ENCODE data around the gene TPRX2. TPM values are rescaled to one million over a fixed set of nuclear protein-coding genes. Genes with fewer than 3 reads are reported as not detected.

The TPRX2 gene
- total RNA-seq, 1 experiment from 2014 or later = not detected

DNA sequence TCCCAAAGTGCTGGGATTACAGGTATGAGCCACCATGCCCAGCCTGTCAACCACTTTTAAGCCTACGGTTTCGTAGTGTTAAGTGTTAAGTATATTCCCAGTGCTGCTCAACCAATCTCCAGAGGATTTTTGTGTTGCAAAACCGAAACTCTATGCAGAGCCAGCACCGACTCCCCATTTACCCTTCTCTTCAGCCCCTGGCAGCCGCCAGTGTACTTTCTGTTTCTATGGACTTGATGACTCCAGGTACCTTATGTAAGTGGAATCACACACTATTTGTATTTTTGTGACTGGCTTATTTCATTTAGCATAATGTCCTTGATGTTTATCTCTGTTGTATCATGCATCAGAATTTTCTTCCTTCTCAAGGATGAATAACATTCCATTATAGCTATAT lies 26.0 kb downstream of the TPRX2 start:
- H3K9me2 ChIP-seq (ENCODE audit: insufficient read depth) = no peaks in the 10 kb centered on the region
- no peak overlapping the region for H2AFZ ChIP-seq (ENCODE audit: low read depth, low read length, poor library complexity, severe bottlenecking)
- POLR2A ChIA-PET = interaction anchor here (0.6 kb wide), 1 partner anchor 1850 kb away, joined by 3 read pairs; no protein-coding TSS in a partner anchor
- H3K9ac ChIP-seq (ENCODE audit: low read length) = no peak overlapping the region
- no peaks in the 10 kb centered on the region for H3K4me1 ChIP-seq (ENCODE audit: control insufficient read depth in 1 of 2, insufficient read depth in 2 of 2, low read length in 2 of 2)
- TF ChIP-seq, protein P1, sequence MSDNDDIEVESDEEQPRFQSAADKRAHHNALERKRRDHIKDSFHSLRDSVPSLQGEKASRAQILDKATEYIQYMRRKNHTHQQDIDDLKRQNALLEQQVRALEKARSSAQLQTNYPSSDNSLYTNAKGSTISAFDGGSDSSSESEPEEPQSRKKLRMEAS (IDR thresholded peaks at IDR 0.05) = no peak
- TF ChIP-seq EZH2phosphoT487 (IDR thresholded peaks at IDR 0.05; ENCODE audit: borderline replicate concordance) (no peak), YY1 (IDR thresholded peaks at IDR 0.05; ENCODE audit: extremely low read depth, insufficient replicate concordance, low read depth, low read length) (no peak), SP1 (IDR thresholded peaks at IDR 0.05; ENCODE audit: low read depth) (no peak), FOSL1 (IDR thresholded peaks at IDR 0.05; ENCODE audit: low read depth) (no peak), ZNF274 (IDR thresholded peaks at IDR 0.05; ENCODE audit: low read depth, low read length) (no peak), SIN3A (IDR thresholded peaks at IDR 0.05; ENCODE audit: low read depth) (no peak), EZH2 (IDR thresholded peaks at IDR 0.05) (no peak), POLR2A (IDR thresholded peaks at IDR 0.05; ENCODE audit: borderline replicate concordance, extremely low read depth, insufficient read depth, insufficient read length) (no peak), SRF (IDR thresholded peaks at IDR 0.05; ENCODE audit: low read depth) (no peak), RAD21 (IDR thresholded peaks at IDR 0.05; ENCODE audit: low read depth) (no peak)
- TF ChIP-seq, protein P2, sequence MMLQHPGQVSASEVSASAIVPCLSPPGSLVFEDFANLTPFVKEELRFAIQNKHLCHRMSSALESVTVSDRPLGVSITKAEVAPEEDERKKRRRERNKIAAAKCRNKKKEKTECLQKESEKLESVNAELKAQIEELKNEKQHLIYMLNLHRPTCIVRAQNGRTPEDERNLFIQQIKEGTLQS (IDR thresholded peaks at IDR 0.05) = no peak
- intact Hi-C loops (cut with micrococcal nuclease) = no loop called here
- no peaks in the 10 kb centered on the region for H3K79me2 ChIP-seq (ENCODE audit: insufficient read depth, low read length)
- RAD21 ChIA-PET (ENCODE audit: low non-redundant PET in 1 of 2, low total read pairs in 2 of 2, uncharacterized antibody in 2 of 2, unreplicated experiment in 2 of 2) = no interaction called here
- H3K9me3 ChIP-seq (ENCODE audit: control insufficient read depth in 1 of 2, insufficient read depth in 1 of 2, low read depth in 1 of 2, low read length in 2 of 2) = no peaks in the 10 kb centered on the region
- CTCF ChIA-PET = no interaction called here
- no peaks in the 10 kb centered on the region for H3K27me3 ChIP-seq (ENCODE audit: insufficient read depth, low read length)
- H3K36me3 ChIP-seq (ENCODE audit: control insufficient read depth in 1 of 2, insufficient read depth in 2 of 2, low read length in 2 of 2) = no peaks in the 10 kb centered on the region
- ATAC-seq = no peak
- H3K27ac ChIP-seq (ENCODE audit: low read depth, low read length) = no peak overlapping the region
- H3K4me2 ChIP-seq (ENCODE audit: low read length) = no peak overlapping the region
- no peak for DNase-seq (ENCODE audit: low read depth, low spot score)
- H3K4me3 ChIP-seq (replicated peaks in 1 of 2; ENCODE audit: low read depth in 1 of 2, low read length in 2 of 2) = no peak overlapping the region
- H4K20me1 ChIP-seq (ENCODE audit: insufficient read depth) = no peaks in the 10 kb centered on the region
- no TSS peak for BruUV-seq (replicated peaks)

DNA sequence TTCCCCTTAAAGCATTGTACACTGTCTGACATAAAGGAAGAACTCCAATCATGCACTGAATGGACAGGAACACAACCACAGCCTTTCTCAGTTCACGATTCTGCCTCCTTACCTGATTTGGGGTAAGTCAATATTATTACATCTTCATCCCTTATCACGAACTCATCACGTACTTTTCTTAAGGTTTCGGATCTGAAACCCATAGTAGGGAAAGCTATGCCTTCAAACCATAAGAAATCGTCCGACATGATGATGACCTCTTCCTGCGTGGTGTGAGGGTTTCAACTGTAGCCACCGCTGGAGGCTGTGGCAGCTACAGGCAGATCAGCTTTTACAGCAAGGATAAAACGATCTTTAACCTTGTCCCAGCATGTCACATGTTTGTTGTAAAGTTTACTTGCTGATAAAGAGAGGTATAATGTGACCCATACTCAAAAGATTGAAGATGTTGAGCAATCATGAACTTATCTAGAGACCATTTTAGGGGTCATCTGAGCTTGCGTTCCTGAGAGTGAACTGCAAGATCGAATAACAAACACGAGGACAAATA lies 27.1 kb downstream of the TPRX2 start, which contains the start of gene SULT2A1:
SULT2A1 (minus strand) TSS at position 306 of the 550 bp plus-strand sequence; CDS start at position 248, 58 bp downstream.
- ATAC-seq = no peak
- Histone ChIP-seq H3K36me3 (ENCODE audit: control insufficient read depth in 1 of 2, insufficient read depth in 2 of 2, low read length in 2 of 2) (no peaks in the 10 kb centered on the region), H4K20me1 (ENCODE audit: insufficient read depth) (no peaks in the 10 kb centered on the region), H3K4me2 (ENCODE audit: low read length) (no peak within 1 kb of the TSS), H2AFZ (ENCODE audit: low read depth, low read length, poor library complexity, severe bottlenecking) (no peak within 1 kb of the TSS), H3K79me2 (ENCODE audit: insufficient read depth, low read length) (no peaks in the 10 kb centered on the region), H3K9ac (ENCODE audit: low read length) (no peak within 1 kb of the TSS), H3K4me1 (ENCODE audit: control insufficient read depth in 1 of 2, insufficient read depth in 2 of 2, low read length in 2 of 2) (no peaks in the 10 kb centered on the region), H3K27me3 (ENCODE audit: insufficient read depth, low read length) (no peaks in the 10 kb centered on the region), H3K27ac (ENCODE audit: low read depth, low read length) (no peak within 1 kb of the TSS), H3K4me3 (replicated peaks in 1 of 2; ENCODE audit: low read depth in 1 of 2, low read length in 2 of 2) (no peak within 1 kb of the TSS), H3K9me2 (ENCODE audit: insufficient read depth) (no peaks in the 10 kb centered on the region), H3K9me3 (ENCODE audit: control insufficient read depth in 1 of 2, insufficient read depth in 1 of 2, low read depth in 1 of 2, low read length in 2 of 2) (no peaks in the 10 kb centered on the region)
- TF ChIP-seq CBX3 (IDR thresholded peaks at IDR 0.05; ENCODE audit: low read depth) (no peak), ZNF274 (IDR thresholded peaks at IDR 0.05; ENCODE audit: low read depth, low read length) (no peak), POLR2A (IDR thresholded peaks at IDR 0.05; ENCODE audit: borderline replicate concordance, extremely low read depth, insufficient read depth, insufficient read length) (no peak), FOSL1 (IDR thresholded peaks at IDR 0.05; ENCODE audit: low read depth) (no peak), SP1 (IDR thresholded peaks at IDR 0.05; ENCODE audit: low read depth) (no peak), JUND (IDR thresholded peaks at IDR 0.05) (no peak)
- TF ChIP-seq, protein P3, sequence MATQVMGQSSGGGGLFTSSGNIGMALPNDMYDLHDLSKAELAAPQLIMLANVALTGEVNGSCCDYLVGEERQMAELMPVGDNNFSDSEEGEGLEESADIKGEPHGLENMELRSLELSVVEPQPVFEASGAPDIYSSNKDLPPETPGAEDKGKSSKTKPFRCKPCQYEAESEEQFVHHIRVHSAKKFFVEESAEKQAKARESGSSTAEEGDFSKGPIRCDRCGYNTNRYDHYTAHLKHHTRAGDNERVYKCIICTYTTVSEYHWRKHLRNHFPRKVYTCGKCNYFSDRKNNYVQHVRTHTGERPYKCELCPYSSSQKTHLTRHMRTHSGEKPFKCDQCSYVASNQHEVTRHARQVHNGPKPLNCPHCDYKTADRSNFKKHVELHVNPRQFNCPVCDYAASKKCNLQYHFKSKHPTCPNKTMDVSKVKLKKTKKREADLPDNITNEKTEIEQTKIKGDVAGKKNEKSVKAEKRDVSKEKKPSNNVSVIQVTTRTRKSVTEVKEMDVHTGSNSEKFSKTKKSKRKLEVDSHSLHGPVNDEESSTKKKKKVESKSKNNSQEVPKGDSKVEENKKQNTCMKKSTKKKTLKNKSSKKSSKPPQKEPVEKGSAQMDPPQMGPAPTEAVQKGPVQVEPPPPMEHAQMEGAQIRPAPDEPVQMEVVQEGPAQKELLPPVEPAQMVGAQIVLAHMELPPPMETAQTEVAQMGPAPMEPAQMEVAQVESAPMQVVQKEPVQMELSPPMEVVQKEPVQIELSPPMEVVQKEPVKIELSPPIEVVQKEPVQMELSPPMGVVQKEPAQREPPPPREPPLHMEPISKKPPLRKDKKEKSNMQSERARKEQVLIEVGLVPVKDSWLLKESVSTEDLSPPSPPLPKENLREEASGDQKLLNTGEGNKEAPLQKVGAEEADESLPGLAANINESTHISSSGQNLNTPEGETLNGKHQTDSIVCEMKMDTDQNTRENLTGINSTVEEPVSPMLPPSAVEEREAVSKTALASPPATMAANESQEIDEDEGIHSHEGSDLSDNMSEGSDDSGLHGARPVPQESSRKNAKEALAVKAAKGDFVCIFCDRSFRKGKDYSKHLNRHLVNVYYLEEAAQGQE (IDR thresholded peaks at IDR 0.05; ENCODE audit: low read depth) = no peak
- TF ChIP-seq, protein P4, sequence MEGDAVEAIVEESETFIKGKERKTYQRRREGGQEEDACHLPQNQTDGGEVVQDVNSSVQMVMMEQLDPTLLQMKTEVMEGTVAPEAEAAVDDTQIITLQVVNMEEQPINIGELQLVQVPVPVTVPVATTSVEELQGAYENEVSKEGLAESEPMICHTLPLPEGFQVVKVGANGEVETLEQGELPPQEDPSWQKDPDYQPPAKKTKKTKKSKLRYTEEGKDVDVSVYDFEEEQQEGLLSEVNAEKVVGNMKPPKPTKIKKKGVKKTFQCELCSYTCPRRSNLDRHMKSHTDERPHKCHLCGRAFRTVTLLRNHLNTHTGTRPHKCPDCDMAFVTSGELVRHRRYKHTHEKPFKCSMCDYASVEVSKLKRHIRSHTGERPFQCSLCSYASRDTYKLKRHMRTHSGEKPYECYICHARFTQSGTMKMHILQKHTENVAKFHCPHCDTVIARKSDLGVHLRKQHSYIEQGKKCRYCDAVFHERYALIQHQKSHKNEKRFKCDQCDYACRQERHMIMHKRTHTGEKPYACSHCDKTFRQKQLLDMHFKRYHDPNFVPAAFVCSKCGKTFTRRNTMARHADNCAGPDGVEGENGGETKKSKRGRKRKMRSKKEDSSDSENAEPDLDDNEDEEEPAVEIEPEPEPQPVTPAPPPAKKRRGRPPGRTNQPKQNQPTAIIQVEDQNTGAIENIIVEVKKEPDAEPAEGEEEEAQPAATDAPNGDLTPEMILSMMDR (IDR thresholded peaks at IDR 0.05 in 2 of 3, conservative IDR thresholded peaks at IDR 0.05 in 1 of 3; ENCODE audit: borderline replicate concordance in 1 of 3, insufficient read depth in 1 of 3, low read depth in 2 of 3, low read length in 2 of 3) = no peak
- no peak for DNase-seq (ENCODE audit: low read depth, low spot score)
- ChIA-PET CTCF (no interaction called here), RAD21 (ENCODE audit: low non-redundant PET in 1 of 2, low total read pairs in 2 of 2, uncharacterized antibody in 2 of 2, unreplicated experiment in 2 of 2) (no interaction called here), POLR2A (no interaction called here)
- BruUV-seq (replicated peaks) = no TSS peak
- intact Hi-C loops (cut with micrococcal nuclease) = no loop called here
